ENCODE results near the gene EIF2B2.

EIF2B2 gene

DNA sequence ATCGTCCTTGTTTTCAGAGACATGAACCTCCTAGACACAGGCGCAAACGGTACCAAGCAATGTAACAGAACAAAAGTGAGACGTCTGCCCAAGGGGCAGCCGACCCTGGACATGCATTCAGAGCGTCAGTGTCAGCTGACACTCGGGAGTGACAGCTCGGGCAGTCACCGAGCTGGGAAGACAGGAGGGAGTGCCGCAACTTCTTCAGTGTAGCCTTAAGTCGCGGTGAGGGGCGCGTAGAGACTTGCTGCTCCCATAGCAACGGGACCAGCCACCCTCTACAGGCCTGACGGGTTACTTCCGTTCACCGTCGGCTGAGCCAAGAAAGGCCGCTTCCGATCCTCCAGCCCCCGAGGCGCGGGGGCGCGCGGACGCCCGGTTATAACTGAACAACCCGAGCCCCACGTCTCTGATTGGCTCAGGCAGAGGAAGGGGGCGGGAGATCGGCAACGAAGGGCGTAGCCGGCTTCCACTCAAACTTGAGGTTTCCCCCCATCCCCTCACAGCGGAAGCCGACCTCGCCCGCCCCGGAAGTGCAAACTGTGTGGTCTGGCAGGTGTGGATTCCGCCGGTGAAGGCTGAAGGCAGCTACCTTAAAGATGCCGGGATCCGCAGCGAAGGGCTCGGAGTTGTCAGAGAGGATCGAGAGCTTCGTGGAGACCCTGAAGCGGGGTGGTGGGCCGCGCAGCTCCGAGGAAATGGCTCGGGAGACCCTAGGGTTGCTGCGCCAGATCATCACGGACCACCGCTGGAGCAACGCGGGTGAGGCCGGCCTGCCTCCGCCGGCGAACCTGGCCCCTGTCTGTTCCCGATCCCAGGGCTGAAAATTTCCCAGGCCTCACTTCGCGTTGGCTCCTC is at the start of gene EIF2B2:
Gene EIF2B2 (plus strand): TSS at position 530 of the 858 bp plus-strand sequence. CDS start 70 bp downstream, at position 600.
- FAIRE-seq (peak; percentile 93), DNase-seq (ENCODE audit: insufficient read length, low spot score) (peak; percentile 92)

DNA sequence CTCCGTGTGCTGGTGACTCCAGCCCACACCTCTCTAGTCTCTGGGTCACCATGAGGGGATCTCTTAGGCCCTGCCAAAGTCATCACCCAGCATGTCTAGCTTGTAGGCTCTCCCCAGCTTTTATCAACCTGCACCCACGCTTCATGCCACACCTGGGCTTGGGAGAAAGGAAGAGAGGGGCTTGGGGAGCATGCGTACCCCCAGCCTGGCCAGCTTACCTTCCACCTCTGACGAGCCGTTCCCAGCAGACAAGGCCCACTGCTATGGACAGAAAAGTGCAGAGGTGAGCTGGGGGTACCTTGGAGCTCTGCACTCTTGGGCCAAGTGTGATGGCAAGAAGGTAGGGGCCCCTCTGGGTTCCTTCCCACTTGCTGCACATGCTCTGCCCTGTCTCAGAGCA is 49.0 kb upstream of the EIF2B2 start:
- DNase-seq (ENCODE audit: insufficient read length, low spot score) = no peak
- no peak for FAIRE-seq

DNA sequence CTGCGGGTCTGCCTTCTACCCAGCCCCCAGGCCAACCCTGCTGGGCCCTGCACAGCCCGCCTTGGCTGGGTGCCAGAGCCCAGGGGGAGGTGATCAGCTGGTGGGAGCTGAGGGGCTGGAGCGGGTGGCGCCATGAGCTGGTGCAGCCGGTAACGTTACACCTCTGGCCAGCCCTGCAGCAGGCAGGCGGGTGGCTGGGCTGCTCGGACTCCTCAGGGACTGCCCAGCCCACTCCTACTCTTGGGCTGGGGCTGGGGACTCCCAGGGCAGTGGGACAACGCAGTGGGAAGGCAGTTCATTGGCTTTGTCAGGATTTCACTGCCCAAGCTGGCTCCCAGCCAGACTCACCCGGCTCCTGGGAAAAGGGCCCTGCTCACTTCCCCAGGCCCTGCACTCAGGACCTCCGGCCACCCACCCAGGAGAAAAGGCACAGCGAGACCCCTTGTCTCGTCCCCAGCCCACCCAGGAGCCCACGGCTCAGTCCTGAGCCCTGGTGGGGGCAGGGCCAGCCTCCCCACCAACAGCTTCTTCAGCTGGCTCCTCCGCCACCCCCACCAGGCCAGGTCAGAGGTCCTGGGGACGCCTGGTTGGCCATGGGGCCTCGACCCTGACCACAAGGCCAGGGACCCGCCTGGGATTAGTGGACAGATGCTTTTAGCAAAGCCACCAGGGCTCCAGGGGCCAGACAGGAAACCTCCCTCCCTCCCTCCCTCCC is 48.3 kb upstream of the EIF2B2 start:
- FAIRE-seq (no peak), DNase-seq (ENCODE audit: insufficient read length, low spot score) (no peak)

DNA sequence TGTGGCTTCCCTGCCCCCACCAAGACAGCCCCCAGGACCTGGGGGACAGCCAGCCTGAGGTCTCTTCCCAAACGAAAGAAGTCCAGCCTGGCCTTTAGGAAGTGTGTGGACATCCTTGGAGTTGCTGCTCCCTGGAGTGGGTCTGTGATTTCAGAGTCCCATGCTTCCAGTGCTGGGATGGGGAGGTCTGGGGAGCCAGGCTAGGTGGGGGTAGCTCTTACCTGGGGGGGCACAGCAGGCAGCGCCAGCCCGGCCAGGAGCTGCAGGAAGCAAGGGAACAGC is 47.8 kb upstream of the EIF2B2 start:
- FAIRE-seq = no peak
- DNase-seq (ENCODE audit: insufficient read length, low spot score) = no peak

DNA sequence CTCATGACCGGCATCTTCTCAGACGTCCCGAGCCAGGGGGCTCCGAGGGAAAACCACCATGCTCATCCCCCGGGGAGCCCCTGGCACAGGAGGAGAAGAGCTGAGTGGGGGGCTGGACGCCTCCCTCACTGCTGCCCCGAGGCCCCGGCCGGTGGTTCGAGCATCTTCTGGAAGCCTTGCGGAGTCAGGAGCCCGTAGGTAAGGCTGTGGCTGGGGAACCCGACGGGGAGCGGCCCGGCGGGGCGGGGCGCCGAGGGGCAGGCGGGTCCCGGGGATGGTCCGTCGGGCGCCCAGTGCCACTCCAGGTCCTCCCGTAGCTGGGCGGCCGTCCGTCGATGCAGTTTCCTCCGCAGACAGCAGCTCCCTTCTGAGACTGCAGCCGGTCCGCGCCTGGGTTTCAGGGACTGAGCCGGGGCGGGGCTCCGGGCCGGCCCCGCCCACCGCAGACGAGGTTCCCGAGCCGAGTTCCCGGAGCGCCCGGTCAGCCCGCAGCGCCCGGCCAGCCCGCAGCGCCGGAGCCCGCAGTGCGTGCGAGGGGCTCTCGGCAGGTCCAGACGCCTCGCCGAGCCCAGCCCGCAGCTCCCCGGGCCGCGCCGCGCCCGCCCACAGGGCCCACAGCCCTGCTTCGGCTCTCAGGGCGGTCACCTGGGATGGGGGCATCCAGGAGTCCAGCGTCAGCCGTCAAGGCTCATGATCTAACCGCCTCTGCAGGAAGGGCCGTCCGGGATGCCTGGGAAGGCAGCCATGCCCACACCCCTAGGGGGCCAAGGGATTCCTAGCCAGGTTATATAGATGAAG is 47.3 kb upstream of the EIF2B2 start, which contains the start of gene PGF:
Gene PGF (minus strand): TSS at position 369 of the 798 bp plus-strand sequence. CDS start 355 bp downstream, at position 14.
- FAIRE-seq = no peak

DNA sequence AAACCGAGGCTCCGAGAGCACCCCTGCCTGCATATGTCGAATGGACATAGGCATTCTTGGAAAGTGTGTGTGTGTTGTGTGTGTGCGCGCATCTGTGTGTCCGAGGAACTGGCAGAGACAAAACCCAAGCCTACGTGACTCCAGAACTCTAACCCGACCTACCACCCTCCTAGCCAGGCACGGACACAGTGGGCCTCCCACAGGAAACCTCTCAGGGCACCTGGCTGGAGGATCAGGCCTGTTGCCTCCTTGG is 46.8 kb upstream of the EIF2B2 start:
- FAIRE-seq (no peak), DNase-seq (ENCODE audit: insufficient read length, low spot score) (no peak)

More for the DNA sequence above, 47.3 kb upstream of the EIF2B2 start, which contains the start of gene PGF:
- DNase-seq (ENCODE audit: insufficient read length, low spot score) = peak; percentile 48

DNA sequence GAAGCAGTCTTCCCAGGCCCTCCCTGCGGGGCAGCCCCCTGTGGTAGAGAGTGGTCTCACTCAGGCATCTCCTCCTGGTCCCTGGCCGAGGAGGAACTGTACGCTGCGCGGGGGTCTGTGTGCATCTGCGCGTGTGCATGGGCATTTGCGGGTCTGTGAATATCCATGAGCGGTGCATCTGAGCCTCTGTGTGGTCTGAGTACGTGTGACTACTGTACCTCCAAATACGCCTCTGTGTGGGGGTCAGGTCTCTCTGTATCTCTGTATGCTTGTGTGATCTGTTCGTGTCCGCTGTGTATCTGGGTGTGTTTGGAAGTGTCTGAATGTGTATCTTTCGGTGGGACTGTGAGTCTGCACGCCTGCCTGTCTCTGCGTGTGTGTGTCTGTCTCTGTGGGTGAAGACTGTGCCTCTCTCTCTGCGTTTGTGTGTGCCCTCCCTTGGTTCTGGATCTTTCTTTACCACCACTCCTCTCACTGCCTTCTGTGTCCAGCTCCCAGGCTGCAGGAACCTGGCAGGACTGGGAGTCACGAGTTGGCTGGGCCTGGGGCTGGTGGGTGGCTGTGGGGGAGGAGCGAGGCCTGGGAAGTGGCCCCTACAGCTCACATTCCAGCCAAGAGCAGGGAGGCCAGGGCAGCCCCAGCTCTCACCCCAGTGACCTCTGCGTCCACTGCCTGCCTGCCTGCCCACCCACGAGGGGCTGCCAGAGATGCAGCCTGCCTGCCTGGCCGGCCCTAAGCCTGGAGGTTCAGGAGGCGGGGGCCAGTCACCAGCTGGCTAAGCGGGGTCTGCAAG is 46.2 kb upstream of the EIF2B2 start:
- DNase-seq (ENCODE audit: insufficient read length, low spot score) = no peak
- no peak for FAIRE-seq

DNA sequence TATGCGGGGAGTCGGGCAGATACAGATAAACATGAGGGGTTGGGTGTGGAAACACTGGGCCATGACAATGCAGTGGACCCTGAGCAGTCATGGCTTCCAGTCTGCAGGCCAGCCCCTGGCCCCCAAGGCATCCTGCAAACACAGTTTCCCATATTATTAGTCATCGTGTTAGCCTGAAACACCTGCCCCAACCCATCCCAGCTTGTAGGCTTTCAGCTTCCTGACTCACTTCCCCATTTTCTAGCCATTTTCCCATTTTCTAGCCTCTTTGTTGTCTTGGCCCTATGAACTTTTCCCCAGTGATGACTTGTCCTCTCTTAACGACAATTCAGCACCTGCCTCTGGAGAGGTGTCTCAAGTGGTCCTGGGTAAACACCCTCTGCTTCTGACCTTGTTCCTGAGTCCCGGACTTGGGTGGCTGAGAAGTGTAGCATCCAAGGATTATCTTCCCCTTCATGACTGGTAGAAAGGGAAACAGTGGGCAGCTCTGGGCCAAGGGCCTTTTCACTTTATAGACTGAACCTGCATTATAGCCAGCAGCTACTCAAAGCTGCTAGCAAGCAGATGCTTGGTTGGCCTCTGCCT is 43.0 kb upstream of the EIF2B2 start:
- FAIRE-seq = no peak

DNA sequence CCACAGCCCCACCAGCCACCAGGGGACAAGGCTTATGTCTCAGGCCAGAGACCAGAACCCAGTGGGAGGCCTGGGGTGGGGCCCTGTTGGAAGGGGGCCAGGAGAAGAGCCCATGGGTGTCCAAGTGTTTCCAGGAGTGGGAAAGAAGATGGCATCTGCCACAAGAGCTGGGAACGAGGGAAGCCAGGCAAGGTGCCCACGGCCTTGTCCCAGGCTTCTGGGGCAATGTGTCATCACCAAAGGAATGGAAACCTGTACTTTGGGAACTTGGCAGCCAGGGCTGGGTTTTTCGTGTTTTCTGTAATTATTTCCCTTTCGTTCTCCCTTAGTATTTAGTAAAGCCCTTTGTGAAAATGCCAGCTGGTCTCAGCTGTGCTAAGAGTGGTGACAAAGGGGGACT is 42.0 kb upstream of the EIF2B2 start:
- DNase-seq (ENCODE audit: insufficient read length, low spot score) (no peak), FAIRE-seq (no peak)

More for the DNA sequence above, 43.0 kb upstream of the EIF2B2 start:
- DNase-seq (ENCODE audit: insufficient read length, low spot score) = no peak

DNA sequence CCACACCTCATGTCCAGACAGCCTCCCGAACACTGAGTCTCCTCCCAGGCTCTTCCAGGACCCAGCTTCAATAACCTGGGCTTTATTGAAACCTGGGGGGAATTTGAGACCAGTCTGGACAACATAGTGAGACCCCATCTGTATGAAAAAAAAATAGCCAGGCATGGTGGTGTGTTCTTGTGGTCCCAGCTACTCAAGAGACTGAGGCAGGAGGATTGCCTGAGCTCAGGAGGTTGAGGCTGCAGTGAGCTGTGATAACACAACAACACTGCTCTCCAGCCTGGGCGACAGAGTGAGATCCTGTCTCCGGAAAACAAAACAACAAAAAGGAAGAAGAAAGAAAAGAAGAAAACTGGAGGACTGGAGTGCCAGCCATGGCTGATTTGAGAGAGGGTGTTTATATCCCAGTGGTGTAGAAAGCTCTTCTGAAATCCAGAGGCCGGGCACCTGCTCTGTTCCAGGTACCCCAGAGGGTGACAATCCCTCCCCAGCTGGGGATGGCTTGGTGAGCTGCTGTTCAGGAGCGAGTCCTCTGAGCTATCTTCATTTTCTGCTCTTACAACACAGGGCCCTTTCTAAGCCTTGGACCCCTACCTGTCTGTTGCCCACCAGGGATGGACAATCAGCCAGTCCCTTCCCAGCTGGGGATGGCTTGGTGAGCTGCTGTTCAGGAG is 41.3 kb upstream of the EIF2B2 start:
- FAIRE-seq (no peak), DNase-seq (ENCODE audit: insufficient read length, low spot score) (no peak)

DNA sequence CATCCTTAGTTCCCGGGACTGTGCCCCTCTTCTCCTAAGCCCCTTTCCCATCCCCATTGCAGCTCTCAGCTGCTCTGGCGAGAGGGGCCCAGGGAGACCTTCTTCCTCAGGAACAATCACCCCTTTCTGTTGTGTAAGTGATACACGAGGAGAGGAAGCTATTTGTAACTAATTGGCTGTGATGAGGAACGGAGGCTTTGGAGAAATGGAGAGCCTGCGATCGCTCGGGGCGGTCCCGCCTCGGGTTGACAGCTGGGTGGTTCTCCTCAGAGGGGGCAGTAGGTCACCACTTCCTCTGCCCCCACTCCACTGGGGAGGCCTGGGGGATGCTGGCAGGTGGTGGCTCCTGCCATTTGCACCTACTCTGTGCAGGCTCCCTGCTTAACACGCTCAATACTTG is 40.7 kb upstream of the EIF2B2 start:
- no peak for FAIRE-seq

DNA sequence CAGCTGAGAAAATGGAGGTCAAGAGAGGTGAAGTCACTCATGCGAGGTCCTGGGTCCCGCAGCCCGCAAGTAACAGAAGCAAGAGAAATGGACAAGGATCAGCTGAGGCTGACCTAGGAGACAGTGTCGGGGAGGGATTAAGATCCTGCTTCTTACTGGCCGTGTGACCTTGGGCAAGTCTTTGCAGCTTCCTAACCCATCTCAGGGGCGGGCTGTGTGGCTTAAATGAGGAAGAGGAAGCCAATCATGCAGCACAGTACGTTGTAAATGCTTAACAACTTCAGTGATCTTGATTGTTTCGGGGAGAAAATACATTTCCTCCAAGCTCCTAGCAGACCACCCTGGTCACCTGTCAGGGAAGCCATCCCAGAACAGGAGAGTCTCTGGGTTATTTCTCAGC is 40.2 kb upstream of the EIF2B2 start:
- DNase-seq (ENCODE audit: insufficient read length, low spot score) = no peak

More for the DNA sequence above, 40.7 kb upstream of the EIF2B2 start:
- no peak for DNase-seq (ENCODE audit: insufficient read length, low spot score)

DNA sequence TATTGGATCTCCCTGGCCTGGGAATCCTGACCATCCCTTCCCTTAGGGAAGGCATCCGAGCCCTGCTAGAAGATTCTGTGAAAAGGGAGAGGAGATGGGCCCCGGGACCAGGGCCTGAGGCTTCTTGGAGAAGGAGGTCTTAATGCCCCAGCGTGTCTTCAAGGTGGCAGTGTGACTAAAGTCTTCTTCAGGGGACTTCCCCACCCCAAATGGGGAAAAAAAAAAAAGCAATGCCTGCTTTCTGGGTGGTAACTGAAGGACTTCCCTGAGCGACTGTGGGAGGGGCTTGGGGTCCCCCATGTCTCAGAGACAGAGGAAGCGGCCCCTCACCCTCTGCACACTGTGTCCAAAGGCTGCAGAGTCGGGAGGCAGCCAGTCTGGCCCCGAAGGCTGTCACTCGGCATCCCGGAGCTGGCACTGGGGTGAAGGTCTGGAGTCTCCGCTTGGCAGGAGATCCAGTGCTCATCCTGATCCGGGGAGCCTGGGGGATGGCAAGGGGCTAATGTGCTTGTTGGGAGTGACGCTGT is 39.5 kb upstream of the EIF2B2 start:
- DNase-seq (ENCODE audit: insufficient read length, low spot score) (no peak), FAIRE-seq (no peak)

More for the DNA sequence above, 40.2 kb upstream of the EIF2B2 start:
- no peak for FAIRE-seq

DNA sequence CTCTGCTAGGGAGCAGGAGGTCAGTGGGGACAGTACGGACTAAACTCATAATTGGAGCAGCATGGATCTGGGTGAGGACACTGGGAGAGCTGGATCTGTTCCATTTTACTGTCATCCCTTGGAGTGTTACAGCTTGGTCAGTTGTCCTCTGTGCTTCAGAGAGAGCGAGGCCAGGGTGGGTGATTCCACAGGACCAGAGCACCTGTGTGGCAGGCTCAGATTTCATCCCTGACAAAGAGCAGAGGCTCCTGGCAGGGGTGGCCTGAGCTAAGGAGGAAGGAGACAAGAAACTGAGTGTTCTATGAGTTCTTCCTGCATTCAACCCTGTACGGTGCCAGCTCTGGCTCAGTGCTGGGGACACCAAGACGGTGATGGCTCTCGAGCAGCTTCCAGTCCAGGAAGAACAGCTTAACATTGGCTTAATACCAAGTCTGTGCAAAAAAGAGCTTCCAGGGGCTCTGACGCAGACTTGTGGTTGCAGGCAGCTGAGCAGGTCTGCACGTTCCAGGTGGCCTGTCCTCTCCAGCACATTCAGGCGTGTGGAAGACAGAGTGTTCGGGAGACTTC is 38.9 kb upstream of the EIF2B2 start:
- FAIRE-seq = no peak
- no peak for DNase-seq (ENCODE audit: insufficient read length, low spot score)

DNA sequence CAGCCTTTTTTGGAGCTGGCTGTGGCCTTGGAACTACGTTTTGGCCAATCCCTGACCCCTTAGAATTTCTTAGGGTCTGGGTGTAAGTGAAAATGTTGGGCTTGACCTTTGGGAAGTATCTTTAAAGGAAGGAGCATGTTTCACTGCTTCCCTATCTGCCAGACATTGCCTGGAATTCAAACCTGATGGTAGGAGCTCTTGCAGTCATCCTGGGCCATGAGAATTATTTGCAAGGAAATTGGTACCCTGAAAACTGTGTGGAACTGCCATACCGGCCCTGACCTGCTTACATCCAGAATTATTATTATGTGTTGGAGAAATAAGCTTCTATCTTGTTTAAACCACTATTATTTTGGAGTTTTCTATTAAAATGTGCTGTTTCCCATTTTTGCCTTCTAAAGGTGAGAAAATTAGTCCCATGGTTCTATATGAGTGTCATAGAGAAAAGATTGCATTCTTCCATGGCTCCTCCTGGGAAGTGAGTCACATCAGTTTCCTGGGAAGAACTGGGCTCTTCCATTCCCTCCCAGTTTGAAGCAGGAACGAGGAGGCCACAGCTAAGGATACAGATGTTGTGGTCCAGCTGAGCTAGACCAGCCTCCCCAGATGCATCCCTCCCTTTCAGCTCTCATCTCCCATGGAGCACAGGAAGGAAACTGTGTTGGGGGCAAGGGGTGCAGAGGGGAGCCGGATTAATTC is 37.8 kb upstream of the EIF2B2 start:
- FAIRE-seq = no peak
- no peak for DNase-seq (ENCODE audit: insufficient read length, low spot score)

DNA sequence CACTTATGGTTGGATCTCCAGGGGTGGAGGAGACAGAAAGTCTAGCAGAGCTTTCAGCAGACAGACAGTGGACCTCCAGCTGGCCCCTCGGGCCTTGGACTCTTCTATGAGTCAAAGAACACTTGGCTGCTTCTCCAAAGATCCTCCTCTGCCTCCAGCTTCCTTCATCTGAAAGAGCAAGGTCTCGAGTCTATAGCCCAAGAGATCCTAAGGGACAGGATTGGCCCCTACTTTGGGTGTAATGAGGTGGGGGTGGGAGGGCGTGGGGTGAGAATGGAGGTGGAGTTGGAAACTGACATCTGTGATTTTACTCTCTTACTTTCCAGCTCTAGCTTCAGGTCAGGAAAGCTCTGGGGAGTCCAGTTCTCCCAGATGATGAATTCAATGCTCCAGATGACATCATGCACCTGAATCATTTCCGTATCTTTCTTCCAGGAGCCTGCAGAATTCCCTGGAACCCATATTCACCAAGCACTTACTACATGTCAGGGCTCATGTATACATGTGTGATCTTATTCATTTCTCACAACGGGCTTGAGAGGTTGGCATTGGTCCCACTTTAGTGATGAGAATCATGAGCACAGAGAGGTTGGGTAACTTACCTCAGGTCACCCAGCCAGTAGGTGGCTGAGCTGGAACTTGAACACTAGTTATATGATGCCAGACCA is 37.1 kb upstream of the EIF2B2 start:
- FAIRE-seq (no peak), DNase-seq (ENCODE audit: insufficient read length, low spot score) (no peak)

DNA sequence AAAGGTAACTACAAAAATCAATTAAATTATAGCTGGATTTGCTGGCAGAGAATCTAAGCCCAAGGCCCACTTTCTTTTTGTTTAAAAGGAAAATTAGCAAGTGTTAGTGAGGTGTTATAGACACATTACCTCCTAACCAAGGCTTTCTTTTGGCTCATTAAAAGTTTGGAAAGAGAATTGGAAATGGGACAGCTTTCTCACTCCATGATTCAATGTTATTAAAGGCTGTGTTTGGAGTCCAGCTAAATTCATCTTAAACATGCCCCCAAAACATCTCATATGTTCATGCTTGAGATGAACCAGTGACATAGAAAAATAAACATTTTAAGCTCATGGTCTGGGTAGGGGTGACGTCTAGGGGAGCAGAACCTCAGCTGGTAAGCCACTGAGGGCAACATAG is 33.9 kb upstream of the EIF2B2 start:
- DNase-seq (ENCODE audit: insufficient read length, low spot score) = no peak

More for the DNA sequence above, 33.9 kb upstream of the EIF2B2 start:
- FAIRE-seq = no peak
